ENCODE results near the gene PBX1.

Gene PBX1

GRCh38 chr1:164867590-164867989 is 308.6 kb downstream of the PBX1 start:
- H3K4me3 ChIP-seq (replicated peaks in 1 of 2; ENCODE audit: low read depth in 2 of 2, low read length in 2 of 2), result no peak overlapping the region
- DNase-seq (ENCODE audit: low read depth in 2 of 2), result no peak
- TF ChIP-seq, protein P1, sequence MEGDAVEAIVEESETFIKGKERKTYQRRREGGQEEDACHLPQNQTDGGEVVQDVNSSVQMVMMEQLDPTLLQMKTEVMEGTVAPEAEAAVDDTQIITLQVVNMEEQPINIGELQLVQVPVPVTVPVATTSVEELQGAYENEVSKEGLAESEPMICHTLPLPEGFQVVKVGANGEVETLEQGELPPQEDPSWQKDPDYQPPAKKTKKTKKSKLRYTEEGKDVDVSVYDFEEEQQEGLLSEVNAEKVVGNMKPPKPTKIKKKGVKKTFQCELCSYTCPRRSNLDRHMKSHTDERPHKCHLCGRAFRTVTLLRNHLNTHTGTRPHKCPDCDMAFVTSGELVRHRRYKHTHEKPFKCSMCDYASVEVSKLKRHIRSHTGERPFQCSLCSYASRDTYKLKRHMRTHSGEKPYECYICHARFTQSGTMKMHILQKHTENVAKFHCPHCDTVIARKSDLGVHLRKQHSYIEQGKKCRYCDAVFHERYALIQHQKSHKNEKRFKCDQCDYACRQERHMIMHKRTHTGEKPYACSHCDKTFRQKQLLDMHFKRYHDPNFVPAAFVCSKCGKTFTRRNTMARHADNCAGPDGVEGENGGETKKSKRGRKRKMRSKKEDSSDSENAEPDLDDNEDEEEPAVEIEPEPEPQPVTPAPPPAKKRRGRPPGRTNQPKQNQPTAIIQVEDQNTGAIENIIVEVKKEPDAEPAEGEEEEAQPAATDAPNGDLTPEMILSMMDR (IDR thresholded peaks at IDR 0.05; ENCODE audit: low read depth, low read length), result no peak

DNA sequence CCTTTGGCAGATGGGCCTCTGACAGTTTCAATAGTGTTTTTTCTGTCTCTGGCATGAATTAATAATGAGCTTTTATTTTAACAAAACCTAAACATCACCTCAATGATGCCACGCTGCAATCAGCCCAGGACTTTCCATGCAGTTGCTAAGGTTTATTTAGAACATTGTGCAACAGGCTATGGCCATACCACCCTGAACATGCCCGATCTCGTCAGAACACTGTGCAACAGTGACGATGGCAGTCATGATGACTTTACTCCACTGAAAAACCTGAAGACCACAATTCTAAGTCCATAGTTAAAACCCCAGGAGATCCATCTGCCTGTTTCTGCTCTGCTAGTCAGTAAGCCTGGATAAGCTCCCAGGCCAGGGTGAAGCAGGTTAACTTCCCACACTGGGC is 310.0 kb downstream of the PBX1 start:
- TF ChIP-seq, protein P1 (IDR thresholded peaks at IDR 0.05; ENCODE audit: low read depth, low read length), result no peak
- no peak for DNase-seq (ENCODE audit: low read depth in 2 of 2)
- H3K4me3 ChIP-seq (replicated peaks in 1 of 2; ENCODE audit: low read depth in 2 of 2, low read length in 2 of 2), result no peak overlapping the region

GRCh38 chr1:164875518-164875917 is 316.5 kb downstream of the PBX1 start:
- TF ChIP-seq, protein P1 (IDR thresholded peaks at IDR 0.05; ENCODE audit: low read depth, low read length), result no peak
- H3K4me3 ChIP-seq (replicated peaks in 1 of 2; ENCODE audit: low read depth in 2 of 2, low read length in 2 of 2), result no peak overlapping the region
- no peak for DNase-seq (ENCODE audit: low read depth in 2 of 2)

GRCh38 chr1:164876398-164877116 is 317.6 kb downstream of the PBX1 start:
- TF ChIP-seq, protein P1 (IDR thresholded peaks at IDR 0.05; ENCODE audit: low read depth, low read length), result no peak
- no peak for DNase-seq (ENCODE audit: low read depth in 2 of 2)
- no peak overlapping the region for H3K4me3 ChIP-seq (replicated peaks in 1 of 2; ENCODE audit: low read depth in 2 of 2, low read length in 2 of 2)

DNA sequence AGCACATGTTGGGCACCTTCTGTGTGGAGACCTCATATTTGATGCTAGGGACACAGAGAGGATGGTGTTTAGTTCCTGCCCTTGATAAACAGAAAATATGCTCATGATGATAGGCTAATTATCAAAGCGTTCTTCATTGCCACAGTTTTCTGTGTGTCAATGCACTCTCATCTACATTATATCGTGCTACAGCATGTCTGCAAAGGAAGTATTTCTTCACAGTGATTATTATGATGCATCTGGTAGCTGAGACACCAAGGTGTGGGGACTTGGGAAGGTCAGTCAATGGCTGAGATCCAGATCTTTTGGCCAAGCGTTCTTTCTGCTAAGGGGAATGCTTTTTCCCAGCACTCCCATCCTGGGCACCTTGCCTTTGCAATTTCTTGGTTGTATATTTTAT is 321.2 kb downstream of the PBX1 start:
- TF ChIP-seq, protein P1 (IDR thresholded peaks at IDR 0.05; ENCODE audit: low read depth, low read length), result no peak
- no peak for DNase-seq (ENCODE audit: low read depth in 2 of 2)
- no peak overlapping the region for H3K4me3 ChIP-seq (replicated peaks in 1 of 2; ENCODE audit: low read depth in 2 of 2, low read length in 2 of 2)

- H3K4me3 ChIP-seq (replicated peaks in 1 of 2; ENCODE audit: low read depth in 2 of 2, low read length in 2 of 2), result no peak overlapping the region
- DNase-seq (ENCODE audit: low read depth in 2 of 2), result no peak
- TF ChIP-seq, protein P1 (IDR thresholded peaks at IDR 0.05; ENCODE audit: low read depth, low read length), result no peak
Observed at GRCh38 chr1:164880644-164881043, 321.7 kb downstream of the PBX1 start.

DNA sequence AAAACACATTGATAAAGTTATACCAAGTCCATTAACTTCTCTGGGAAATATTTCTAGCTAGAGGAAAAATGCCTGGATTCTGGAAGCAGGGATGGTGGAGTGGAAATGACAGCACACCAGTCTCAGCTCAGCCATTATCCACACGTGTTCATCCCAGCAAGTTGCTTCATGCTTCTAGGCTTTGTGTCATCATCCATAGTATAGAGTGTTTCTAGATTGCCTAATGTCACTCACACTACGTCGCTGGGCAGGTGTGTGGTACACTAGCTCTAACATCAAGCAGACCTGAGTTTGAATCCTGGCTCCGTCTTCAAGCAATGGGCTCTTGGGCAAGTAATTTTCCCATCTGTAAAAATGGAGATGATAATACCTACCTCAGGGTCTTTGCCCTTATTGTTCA is 326.3 kb downstream of the PBX1 start:
- TF ChIP-seq, protein P1 (IDR thresholded peaks at IDR 0.05; ENCODE audit: low read depth, low read length), result no peak
- no peak for DNase-seq (ENCODE audit: low read depth in 2 of 2)
- H3K4me3 ChIP-seq (replicated peaks in 1 of 2; ENCODE audit: low read depth in 2 of 2, low read length in 2 of 2), result no peak overlapping the region
